NCI-H460 (cell line): ENCODE measurements around the gene FAM200C. TPM values are rescaled to one million over a fixed set of nuclear protein-coding genes. Genes with fewer than 3 reads are reported as not detected.

ENCODE experiments used
- DNase-seq: peaks from one replicate; pipeline ENCODE4 v3.0.0-alpha.2; 2016; ENCODE audit warnings: low read depth; ENCODE audit errors: extremely low read depth
- total RNA-seq: library from RNA; depleted of rRNA; stranded (reverse); fragments of >200 nt; shearing (Covaris generic); gene quantifications from 2 replicates; pipeline ENCODE4 v1.2.3, GENCODE V29; 2014

FAM200C gene
- total RNA-seq, 1 experiment from 2014 or later = 6.2 TPM

GRCh38 chr5:160420331-160420610 lies 20.4 kb upstream of the FAM200C start:
- DNase-seq = no peak

GRCh38 chr5:160419458-160420330 lies 19.8 kb upstream of the FAM200C start:
- DNase-seq = no peak

- peak; percentile 93 for DNase-seq
Measured at GRCh38 chr5:160418561-160419457, 19.0 kb upstream of the FAM200C start, which contains the start of gene SLU7. TSS of gene SLU7 (minus strand) at chr5:160419081. CDS start at chr5:160415294, 3,787 bp downstream.

- no peak for DNase-seq
Measured at GRCh38 chr5:160398806-160399205, 1.0 kb downstream of the FAM200C start.

GRCh38 chr5:160397492-160397891 lies 2.4 kb downstream of the FAM200C start:
- DNase-seq = no peak

- DNase-seq = no peak
Measured at GRCh38 chr5:160395111-160395510, 4.7 kb downstream of the FAM200C start.

- DNase-seq = peak; percentile 32
Measured at GRCh38 chr5:160390787-160391696, 8.8 kb downstream of the FAM200C start.

GRCh38 chr5:160387445-160387844 lies 12.4 kb downstream of the FAM200C start:
- no peak for DNase-seq

- DNase-seq = no peak
Measured at GRCh38 chr5:160385496-160385895, 14.4 kb downstream of the FAM200C start.

GRCh38 chr5:160384681-160385080 lies 15.2 kb downstream of the FAM200C start:
- DNase-seq = no peak

GRCh38 chr5:160382346-160382745 lies 17.5 kb downstream of the FAM200C start:
- DNase-seq = no peak

- DNase-seq = no peak
Measured at GRCh38 chr5:160380041-160380440, 19.8 kb downstream of the FAM200C start.

GRCh38 chr5:160379511-160379910 lies 20.3 kb downstream of the FAM200C start:
- no peak for DNase-seq

- no peak for DNase-seq
Measured at GRCh38 chr5:160378330-160378729, 21.5 kb downstream of the FAM200C start.

GRCh38 chr5:160377651-160378050 lies 22.2 kb downstream of the FAM200C start:
- no peak for DNase-seq

- DNase-seq = no peak
Measured at GRCh38 chr5:160376416-160376815, 23.4 kb downstream of the FAM200C start.

GRCh38 chr5:160375701-160376100 lies 24.2 kb downstream of the FAM200C start:
- DNase-seq = no peak

- DNase-seq = no peak
Measured at GRCh38 chr5:160375166-160375565, 24.7 kb downstream of the FAM200C start.

- DNase-seq = no peak
Measured at GRCh38 chr5:160371294-160371693, 28.6 kb downstream of the FAM200C start.

- no peak for DNase-seq
Measured at GRCh38 chr5:160370713-160371034, 29.2 kb downstream of the FAM200C start.
